GM12892 (cell line): Measurements from ENCODE around the gene RALGPS1.

Source experiments
- POLR2A ChIP-seq: IDR thresholded peaks from 2 replicates; pipeline ENCODE4 v1.6.1; 2011; ENCODE audit warnings: low read depth, low read length, control low read depth
- POLR2AphosphoS5 ChIP-seq: IDR thresholded peaks from 2 replicates; pipeline ENCODE4 v1.6.1; 2011; ENCODE audit warnings: low read depth, low read length, control low read depth

DNA sequence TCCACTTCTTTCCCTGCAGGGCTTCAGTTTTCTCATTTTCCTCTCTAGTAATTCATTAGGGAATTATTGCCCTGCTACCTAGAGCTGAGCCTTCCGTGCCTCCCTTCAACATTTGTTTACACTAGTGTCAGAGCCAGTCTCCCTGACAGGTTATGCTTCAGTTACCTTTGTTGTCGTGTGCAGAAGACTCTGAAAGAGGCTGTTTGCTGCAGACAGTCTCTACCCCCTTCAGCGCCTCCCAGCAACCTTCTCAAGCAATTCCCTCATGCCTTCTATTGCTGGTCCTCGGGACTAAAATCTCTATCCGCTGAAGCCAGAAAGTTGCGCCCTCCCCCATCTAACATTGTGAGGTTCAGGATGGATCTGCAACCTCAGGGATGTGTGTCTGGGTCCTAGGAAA is 12.8 kb downstream of the RALGPS1 start:
- no peak for TF ChIP-seq POLR2A
- TF ChIP-seq POLR2AphosphoS5 = no peak
